GM21447 (cell line): Measurements from ENCODE around the gene ZNF292.
A peak's percentile ranks its signal among the peaks of the same experiment; 100 is the strongest.
"Not testable (repeated sequence)": the region's sequence is repeated elsewhere in the genome, so short reads cannot be mapped to it uniquely, and the experiment has no call there.

Experiments
- ATAC-seq: cut with Tn5 transposase; IDR thresholded peaks from one replicate; pipeline ENCODE4 v1.9.1; 2021; ENCODE audit not compliant: unreplicated experiment

Gene ZNF292

DNA sequence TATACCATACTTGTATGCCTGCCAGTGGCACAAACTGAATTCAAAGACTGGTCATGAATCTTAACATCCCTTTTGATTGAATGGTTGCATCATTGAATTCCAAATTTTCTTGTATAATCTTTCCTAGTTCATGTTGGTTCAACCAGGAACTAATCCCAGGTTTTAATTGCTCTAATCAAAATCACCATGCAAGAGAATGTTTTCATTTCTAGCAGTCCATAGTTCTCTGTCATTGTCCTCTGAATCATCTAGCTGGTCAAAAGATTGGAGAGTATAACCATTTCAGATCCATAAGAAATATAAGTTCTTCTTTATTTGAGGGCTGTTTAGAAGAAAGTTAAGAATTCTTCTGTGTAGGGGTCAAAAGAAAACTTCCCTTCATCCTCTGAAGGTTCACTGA, 57.2 kb downstream of the ZNF292 start:
- ATAC-seq, result no peak

DNA sequence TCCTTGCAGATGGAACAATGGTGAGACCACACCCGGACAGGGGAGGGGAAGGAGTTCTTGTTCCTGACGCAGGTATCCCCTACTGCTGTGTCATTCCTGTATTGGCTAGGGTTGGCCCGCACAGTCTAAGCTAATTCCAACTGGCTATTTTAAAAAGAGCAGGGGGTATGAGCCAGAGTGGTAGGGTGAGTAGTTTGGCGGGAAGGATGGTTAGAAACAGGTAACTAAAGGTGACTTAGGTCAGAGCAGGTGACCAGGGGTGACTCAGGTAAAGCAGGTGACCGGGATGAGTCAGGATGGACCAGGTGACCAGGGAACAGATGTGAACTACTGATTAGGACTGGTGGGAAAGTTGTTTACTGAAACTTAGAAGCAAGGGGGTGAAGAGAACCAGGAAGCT, 58.0 kb downstream of the ZNF292 start:
- no peak for ATAC-seq

DNA sequence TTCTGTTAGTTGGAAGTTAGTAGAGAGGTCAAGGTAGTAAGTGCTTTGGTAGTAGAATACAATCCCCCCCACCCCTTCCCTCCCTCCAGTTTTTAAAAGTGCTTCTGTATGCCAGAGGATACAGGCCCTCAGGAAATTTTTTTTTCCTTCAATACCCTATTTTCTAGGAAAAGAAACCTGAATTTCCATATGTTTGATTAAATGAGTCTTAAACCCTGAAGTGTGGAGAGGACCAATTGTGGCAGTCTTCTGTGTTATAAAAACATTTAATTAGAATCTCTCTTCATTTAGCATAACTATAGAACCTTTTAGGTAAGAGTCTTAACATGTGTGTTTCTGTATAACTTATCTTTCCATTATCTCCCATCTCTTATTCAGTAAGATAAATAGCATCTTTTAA, 59.5 kb downstream of the ZNF292 start:
- ATAC-seq, result no peak

DNA sequence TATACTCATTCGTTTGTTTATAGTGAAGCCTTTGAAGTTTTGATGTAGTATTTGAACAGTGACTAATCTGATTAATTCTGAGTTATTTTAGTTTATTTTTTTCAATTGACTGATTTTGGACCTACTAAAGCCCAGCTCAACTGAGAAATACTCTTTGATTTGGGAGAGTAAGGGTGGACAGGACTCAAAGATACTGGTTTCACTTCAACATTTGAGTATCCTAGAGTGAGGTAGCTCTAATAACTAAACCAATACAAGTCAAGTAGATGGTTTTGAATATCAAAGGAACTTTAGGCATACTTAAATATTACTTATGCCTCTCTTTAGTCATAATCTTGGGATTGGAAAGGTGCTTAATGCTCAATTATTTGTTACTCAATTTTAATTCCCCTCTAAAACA, 65.6 kb downstream of the ZNF292 start:
- ATAC-seq, result no peak

DNA sequence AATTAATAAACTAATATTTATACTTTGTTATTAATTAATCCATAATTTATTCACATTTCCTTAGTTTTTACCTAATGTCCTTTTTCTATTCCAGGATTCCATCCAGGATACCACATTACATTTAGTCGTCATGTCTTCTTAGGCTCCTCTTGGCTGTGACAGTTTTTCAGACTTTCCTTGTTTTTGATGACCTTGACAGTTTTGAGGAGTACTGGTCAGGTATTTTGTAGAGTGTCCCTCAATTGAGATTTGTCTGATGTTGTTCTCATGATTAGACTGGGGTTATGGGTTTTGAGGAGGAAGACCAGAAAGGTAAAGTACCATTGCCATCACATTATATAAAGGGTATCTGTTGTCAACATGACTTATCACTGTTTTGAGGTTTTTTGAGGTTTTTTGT, 67.3 kb downstream of the ZNF292 start:
- ATAC-seq, result no peak

DNA sequence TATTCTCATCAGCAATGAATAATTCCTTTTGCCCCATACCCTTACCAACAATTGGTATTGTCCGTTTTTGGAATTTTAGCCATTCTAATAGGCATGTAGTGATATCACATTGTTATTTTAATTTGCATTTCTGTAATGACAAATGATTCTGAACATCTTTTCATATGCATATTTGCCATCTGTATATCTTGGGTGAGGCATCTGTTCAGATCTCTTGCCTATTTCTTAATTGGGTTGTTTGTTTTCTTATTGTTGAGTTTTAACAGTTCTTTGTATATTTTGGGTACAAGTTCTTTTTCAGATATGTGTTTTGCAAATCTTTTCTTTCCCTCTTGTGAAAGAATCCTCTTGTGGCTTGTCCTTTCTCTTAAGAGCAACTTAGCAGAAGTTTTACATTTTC, 69.6 kb downstream of the ZNF292 start:
- no peak for ATAC-seq

DNA sequence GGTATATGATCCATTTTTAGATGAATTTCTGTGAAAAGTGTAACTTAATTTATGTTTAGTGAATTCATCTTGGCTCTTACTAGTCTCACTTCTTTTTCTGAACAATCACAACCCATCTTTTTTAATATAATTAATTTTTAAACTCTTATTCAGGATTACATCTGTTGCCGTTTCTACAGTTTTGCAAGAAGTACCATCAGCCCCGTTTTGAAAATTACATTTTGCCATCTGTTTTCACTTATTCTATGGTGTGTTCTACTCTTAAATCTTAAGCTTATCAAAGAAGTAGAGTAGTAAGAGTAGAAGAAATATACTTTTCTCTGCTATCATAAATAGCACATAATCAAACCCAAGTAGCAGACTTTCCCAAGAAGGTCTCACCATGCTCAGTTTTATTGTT, 70.1 kb downstream of the ZNF292 start:
- ATAC-seq, result no peak

DNA sequence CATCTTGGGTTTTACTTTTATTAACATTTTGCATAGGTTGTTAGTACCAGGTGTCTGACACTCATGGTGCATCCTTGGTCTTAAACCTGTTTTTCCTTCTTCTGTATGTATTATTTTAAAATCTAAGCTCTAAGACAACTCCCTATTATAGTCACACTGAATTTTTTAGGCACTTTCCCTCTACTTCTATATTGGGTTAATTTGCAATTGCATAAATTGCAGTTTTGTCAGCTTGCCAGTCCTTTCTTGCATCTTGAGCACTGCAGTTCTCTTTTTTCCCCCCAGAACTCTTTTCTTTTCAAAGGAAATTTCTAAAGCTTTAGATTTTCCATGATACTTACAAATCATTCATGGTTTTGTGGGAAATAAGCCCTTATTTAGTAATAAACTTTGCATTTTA, 70.6 kb downstream of the ZNF292 start:
- no peak for ATAC-seq

DNA sequence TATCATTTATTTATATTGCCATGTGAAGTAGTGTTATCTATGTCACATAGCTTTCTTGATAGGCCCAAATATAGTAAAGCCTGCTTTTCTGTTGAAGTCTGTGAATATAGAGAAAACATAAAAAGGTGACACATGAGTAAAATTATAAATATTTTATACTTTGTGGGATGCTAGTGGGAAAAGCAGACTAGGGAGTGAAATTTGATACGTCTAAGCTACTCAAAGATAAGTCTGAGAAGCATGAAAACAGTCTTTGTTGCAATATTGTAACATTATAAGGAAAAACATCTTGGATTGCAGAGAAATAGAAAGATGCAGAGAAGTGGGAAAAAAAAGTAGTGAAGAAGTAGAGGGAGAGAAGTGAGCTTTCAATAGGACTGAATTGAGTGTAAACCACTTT, 75.4 kb downstream of the ZNF292 start:
- no peak for ATAC-seq

DNA sequence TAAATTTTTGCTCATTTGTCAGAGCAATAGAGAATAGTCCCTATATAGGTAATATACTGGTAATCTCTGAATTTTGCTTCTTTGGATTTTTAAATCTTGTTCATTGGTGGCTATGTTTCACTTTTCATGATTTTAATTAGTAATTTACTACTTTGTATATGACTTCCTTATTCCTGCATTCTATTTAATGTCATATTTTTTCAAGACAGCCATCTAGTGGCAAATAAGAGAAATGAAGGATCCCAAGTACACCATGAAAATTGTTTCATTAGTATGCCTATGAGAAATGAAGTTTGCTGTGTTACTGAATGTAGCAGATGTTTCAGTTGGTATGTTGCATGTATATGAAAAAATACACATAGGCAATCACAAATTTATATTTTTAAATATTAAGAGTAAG, 82.4 kb downstream of the ZNF292 start:
- no peak for ATAC-seq

DNA sequence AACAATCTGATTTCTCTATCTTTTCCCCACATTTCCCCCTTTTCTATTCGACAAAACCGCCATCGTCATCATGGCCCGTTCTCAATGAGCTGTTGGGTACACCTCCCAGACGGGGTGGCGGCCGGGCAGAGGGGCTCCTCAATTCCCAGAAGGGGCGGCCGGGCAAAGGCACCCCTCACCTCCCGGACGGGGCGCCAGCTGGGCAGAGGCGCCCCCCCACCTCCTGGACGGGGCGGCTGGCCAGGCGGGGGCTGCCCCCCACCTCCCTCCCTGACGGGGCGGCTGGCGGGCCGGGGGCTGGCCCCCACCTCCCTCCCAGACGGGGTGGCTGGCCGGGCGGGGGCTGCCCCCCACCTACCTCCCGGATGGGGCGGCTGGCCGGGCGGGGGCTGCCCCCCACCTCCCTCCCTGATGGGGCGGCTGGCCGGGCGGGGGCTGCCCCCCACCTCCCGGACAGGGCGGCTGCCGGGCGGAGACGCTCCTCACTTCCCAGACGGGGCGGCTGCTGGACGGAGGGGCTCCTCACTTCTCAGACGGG, 83.8 kb downstream of the ZNF292 start:
- not testable (repeated sequence) for ATAC-seq

DNA sequence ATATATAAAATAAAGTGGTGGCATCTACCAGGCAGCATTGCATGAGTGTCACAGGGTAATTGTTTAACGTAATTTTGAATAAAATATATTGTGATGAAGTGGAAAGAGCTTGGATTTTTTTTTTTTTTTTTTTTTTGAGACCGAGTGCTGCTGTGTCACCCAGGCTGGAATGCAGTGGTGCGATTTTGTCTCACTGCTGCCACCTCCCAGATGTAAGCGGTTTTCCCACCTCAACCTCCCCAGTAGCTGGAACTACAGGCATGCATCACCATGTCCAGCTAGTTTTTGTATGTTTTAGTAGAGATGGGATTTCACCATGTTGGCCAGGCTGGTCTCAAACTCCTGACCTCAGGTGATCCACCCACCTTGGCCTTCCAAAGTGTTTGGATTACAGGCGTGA, 85.9 kb downstream of the ZNF292 start:
- no peak for ATAC-seq

DNA sequence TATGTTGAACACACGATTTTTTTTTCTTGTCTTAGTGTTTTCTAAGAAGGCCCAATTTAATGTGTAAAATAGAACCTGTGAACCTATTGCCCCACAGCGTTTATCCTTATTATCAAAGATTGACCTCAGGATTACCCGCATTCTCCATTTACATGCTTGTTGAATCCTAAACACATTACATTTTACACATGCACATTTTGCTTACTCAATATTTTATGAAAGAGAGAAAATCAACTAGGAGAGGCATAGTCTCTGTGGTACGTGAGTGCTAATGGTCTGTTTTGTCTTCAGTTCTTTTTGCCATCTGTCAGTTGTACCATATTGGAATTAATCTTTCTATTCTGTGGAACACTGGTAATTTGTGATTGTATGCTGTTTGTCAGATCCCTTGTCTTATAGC, 86.9 kb downstream of the ZNF292 start:
- no peak for ATAC-seq

DNA sequence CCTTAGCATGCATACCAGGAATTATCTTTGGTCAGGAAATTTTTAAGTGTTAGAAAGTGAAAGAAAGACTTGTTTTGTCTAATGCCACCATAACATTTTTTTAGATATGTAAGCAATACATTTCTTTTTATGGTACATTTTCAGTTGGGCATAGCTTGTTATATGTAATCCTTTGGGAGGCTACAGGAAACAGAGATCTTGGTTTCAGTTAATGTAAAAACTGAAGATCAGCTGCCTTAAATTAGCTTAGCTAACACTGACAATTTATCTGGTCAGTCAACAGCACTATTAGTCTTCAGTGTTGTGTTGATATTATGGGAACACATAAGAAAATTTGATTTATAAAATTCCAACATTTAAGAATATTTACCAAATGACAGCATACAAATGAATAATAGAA, 88.4 kb downstream of the ZNF292 start:
- peak; percentile 51 for ATAC-seq

DNA sequence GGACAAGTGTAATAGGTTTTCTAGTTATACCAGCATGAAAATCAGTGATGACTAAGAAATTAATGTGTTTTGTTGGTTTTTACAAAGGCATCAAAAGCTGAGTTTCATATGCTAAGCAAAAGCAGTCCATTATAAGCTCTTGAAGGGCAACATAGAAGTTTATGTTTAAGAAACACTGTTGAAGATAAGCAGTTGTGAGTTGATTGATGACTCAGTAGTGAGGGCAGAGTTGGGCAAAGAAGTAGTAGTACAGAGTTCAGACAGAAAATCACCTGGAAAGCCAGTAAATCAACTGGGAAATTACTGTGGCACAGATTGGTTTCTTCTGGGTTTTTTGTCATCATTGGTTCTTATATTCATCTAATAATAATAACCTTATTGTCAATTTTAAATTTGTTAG, 89.0 kb downstream of the ZNF292 start:
- no peak for ATAC-seq

DNA sequence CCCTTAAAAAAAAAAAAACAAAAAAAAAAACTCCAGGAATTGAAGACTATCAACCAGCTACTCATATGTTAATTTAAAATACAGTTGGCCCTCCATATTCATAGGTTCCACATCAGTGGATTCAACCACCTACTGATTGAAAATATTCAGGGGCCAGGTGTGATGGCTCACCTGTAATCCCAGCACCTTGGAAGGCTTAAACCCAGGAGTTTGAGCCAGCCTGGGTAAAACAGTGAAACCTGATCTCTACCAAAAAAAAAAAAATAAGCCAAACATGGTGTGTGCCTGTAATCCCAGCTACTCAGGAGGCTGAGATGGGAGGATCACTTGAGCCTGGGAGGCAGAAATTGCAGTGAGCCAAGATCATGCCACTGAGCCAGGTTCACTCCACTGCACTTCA, 94.7 kb downstream of the ZNF292 start:
- ATAC-seq, result no peak

DNA sequence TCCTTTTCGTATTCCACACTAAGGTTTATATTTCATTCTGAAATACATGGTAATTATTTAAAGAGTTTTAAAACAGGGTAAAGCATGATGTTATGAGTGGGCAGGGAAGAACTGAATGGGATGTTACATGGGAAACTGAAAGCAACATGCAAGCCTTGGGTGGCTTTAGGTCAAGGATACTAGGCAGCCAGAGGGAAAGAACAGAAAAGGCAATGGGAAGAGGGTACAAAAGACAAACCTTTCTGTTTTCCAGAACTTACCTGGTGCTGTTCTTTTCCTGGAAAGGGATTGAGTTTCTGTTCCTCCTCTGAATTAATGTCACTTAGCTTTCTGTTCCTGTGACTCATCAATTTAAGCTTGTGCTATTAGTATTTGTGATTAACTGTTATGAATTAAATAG, 95.9 kb downstream of the ZNF292 start:
- no peak for ATAC-seq

DNA sequence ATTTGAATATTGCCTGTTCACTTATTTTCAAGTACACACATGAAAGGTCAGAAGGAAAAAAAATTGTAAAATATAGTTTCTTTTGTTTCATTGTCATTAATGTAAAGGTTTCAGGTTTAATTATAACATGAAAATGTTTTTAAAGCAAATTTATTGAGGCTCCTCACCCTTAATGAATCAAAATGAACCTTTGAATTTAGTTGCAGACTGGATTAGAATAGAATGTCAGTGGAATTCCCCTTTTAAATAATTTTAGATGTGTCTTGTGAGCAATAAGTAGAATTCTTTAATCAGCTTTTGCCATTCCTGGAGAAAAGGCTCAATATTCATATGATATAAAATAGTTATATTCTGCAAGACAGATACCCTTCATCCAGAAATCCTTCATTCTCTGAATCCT, 96.4 kb downstream of the ZNF292 start:
- ATAC-seq, result no peak

DNA sequence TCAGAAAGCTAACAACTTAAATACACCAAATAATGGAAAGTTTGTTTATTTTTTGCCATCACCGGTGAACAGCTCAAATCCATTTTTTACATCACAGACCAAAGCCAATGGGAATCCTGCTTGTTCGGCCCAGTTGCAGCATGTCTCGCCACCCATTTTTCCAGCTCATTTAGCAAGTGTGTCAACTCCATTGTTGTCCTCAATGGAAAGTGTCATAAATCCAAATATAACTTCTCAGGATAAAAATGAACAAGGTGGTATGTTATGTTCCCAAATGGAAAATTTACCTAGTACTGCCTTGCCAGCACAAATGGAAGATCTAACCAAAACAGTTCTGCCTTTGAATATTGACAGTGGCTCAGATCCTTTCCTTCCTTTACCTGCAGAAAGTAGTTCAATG, 101.7 kb downstream of the ZNF292 start:
- ATAC-seq, result no peak

DNA sequence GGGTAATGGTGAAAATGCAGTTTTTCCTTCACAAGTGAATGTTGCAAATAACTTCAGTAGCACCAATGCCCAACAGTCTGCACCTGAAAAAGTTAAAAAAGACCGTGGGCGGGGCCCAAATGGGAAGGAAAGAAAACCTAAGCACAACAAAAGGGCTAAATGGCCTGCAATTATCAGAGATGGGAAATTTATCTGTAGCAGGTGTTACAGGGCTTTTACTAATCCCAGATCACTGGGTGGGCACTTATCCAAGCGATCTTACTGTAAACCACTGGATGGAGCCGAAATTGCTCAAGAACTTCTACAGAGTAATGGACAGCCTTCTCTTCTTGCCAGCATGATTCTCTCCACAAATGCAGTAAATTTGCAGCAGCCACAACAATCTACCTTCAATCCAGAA, 102.2 kb downstream of the ZNF292 start:
- no peak for ATAC-seq

DNA sequence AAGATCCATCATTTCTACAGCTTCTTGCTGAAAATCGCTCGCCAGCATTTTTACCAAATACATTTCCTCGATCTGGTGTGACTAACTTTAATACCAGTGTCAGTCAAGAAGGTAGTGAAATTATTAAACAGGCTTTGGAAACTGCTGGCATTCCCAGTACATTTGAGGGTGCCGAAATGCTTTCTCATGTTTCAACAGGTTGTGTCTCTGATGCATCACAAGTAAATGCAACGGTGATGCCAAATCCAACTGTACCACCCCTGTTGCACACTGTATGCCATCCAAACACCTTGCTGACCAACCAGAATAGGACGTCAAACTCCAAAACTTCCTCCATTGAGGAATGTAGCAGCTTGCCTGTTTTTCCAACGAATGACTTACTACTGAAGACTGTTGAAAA, 102.6 kb downstream of the ZNF292 start:
- ATAC-seq, result no peak

DNA sequence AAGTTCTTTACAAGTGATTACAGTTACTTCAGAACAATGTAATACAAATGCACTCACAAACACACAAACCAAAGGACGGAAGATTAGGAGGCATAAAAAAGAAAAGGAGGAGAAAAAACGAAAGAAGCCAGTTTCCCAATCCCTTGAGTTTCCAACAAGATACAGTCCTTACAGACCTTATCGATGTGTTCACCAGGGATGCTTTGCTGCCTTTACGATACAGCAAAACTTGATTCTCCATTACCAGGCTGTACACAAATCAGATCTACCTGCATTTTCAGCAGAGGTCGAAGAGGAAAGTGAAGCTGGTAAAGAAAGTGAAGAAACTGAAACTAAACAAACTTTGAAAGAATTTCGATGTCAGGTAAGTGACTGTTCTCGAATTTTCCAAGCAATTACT, 104.4 kb downstream of the ZNF292 start:
- no peak for ATAC-seq

DNA sequence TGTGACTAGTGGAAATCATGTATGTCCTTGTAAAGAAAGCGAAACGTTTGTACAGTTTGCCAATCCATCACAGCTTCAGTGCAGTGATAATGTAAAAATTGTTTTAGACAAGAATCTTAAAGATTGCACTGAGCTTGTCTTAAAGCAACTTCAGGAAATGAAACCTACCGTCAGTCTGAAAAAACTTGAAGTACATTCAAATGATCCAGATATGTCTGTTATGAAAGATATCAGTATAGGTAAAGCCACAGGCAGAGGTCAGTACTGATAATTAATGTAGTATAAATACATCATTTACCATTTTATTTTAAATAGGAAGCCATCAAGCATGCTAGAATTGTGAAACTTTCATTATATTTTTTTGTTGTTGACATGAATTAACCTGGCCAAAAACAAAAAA, 106.2 kb downstream of the ZNF292 start:
- no peak for ATAC-seq

DNA sequence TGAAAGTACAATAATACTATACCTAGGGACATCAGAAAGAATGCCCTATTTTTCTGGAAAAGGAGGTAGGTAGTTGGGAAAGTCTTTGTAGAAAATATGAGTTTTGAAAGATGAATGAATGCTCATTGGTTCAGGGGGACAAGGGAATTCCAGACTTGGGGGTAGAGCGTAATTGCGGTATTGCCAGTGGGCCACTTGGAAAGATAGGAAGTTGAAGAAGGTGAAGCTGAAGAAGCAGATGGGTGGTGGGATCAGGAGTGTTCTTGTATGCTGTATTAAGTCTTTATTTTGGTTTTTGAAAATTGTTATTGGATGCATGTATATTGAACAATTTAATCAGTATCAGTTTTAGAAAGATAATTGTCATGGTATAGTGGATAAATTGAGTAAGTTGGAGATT, 109.1 kb downstream of the ZNF292 start:
- no peak for ATAC-seq
